Measurements from ENCODE around the gene PBLD. TPM values are rescaled to one million over a fixed set of nuclear protein-coding genes. Genes with fewer than 3 reads are reported as not detected.

The PBLD gene
- total RNA-seq, 2 donors from 2014 or later: 2.7 to 4.5 TPM

DNA sequence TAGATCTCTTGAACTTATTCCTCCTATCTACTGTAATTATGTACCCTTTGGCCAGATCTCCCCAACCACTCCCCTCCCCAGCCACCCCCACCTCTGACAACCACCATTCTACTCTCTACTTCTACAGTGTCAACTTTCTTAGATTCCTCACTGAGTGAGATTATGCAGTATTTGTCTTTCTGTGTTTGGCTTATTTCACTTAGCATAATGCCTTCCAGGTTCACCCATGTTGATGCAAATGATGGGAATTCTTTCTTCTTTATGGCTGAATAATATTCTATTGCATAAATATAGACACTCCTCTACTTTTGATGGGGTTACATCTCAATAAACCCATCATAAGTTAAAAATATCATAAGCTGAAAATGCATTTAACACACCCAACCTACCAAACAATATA, 22.2 kb downstream of the PBLD start:
- no peak overlapping the region for H3K4me3 ChIP-seq
- no peaks in the 10 kb centered on the region for H3K4me1 ChIP-seq
- H3K9me3 ChIP-seq: peaks cover 0 to under 1% of the 10 kb centered on the region in 2 donors
- no peak for DNase-seq (ENCODE audit: low spot score)
- no peaks in the 10 kb centered on the region for H3K27me3 ChIP-seq
- TF ChIP-seq, protein P1, sequence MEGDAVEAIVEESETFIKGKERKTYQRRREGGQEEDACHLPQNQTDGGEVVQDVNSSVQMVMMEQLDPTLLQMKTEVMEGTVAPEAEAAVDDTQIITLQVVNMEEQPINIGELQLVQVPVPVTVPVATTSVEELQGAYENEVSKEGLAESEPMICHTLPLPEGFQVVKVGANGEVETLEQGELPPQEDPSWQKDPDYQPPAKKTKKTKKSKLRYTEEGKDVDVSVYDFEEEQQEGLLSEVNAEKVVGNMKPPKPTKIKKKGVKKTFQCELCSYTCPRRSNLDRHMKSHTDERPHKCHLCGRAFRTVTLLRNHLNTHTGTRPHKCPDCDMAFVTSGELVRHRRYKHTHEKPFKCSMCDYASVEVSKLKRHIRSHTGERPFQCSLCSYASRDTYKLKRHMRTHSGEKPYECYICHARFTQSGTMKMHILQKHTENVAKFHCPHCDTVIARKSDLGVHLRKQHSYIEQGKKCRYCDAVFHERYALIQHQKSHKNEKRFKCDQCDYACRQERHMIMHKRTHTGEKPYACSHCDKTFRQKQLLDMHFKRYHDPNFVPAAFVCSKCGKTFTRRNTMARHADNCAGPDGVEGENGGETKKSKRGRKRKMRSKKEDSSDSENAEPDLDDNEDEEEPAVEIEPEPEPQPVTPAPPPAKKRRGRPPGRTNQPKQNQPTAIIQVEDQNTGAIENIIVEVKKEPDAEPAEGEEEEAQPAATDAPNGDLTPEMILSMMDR (IDR thresholded peaks at IDR 0.05): no peak
- H3K27ac ChIP-seq: no peak overlapping the region
- H3K36me3 ChIP-seq: no peaks in the 10 kb centered on the region

DNA sequence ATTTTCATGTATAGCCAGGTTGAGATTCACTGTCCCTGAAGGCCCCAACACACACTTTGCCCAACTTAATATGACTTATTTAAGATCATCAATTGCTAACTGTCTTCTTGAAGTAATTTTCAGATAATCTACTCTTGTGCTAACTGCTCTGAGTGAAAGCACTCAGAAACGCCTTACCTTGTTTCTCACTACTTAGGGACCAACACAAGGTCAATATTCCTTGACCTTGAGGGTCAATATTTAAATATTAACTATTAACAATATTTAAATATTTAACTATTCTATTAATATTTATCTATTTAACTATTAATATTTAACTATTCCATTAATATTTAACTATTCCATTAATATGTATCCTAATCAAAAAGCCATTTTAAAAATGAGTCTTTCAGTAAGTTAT, 26.9 kb downstream of the PBLD start:
- DNase-seq (ENCODE audit: low spot score): no peak
- Histone ChIP-seq H3K27ac (no peak overlapping the region), H3K4me1 (no peaks in the 10 kb centered on the region), H3K27me3 (no peaks in the 10 kb centered on the region), H3K36me3 (no peaks in the 10 kb centered on the region), H3K9me3 (no peaks in the 10 kb centered on the region), H3K4me3 (no peak overlapping the region)
- TF ChIP-seq, protein P1 (IDR thresholded peaks at IDR 0.05): no peak

DNA sequence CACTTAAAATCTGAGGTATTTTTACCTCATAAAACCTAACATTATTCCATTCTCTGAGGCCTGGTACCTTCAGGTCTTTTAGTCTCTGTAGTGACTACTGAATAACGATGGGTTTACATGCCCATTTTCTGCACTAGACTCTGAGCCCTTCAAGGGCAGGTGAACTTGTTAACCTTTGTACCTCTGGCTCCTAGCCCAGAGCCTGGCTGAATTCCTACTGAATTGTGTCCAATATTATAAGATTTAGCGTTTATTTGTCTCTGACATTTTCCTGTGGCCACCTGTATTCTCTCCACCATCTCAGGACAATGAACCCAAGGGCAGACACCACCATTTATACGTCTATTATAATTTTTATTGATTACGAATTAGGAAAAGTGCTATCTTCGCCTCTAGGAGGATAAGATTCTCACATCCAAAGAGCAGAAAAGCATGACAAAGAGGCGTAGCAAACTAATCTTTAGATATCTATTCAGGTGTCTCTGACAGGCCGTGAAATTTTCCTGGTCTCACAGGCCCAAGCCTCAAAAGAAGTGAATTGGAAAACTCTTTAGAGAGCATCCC, 28.8 kb downstream of the PBLD start:
- Histone ChIP-seq H3K27ac (no peak overlapping the region), H3K36me3 (no peaks in the 10 kb centered on the region), H3K27me3 (no peaks in the 10 kb centered on the region), H3K4me3 (no peak overlapping the region), H3K9me3 (no peaks in the 10 kb centered on the region), H3K4me1 (no peaks in the 10 kb centered on the region)
- TF ChIP-seq, protein P1 (IDR thresholded peaks at IDR 0.05): no peak
- DNase-seq (ENCODE audit: low spot score): no peak

DNA sequence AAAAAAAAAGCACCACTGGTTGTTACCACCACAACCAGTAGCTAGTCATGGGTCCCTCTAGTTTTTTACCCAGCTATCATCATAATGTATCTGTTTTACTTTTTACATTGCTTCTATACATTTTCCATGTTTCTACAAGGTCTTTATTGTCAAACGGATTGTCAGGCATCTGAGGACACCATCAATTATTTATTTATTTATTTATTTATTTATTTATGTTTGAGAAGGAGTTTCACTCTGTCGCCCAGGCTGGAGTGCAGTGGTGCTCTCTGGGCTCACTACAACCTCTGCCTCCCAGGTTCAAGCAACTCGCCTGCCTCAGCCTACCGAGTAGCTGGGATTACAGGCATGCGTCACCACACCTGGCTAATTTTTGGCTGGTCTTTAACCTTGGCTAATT, 29.9 kb downstream of the PBLD start:
- Histone ChIP-seq H3K36me3 (no peaks in the 10 kb centered on the region), H3K27me3 (no peaks in the 10 kb centered on the region), H3K9me3 (no peaks in the 10 kb centered on the region), H3K4me3 (no peak overlapping the region), H3K27ac (no peak overlapping the region), H3K4me1 (no peaks in the 10 kb centered on the region)
- DNase-seq (ENCODE audit: low spot score): no peak
- TF ChIP-seq, protein P1 (IDR thresholded peaks at IDR 0.05): no peak

DNA sequence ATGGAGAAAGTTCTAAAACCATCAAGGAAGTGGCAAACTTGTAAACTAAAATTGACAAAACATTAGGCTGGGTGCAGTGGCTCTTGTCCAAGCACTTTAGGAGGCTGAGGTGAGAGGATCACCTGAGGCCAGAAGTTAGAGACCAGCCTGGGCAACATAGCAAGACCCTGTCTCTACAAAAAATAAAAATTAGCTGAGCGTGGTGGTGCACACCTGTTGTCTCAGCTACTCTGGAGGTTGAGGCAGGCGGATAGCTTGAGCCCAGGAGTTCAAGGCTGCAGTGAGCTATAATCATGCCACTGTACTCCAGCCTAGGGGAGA, 30.3 kb downstream of the PBLD start:
- DNase-seq (ENCODE audit: low spot score): no peak
- no peaks in the 10 kb centered on the region for H3K4me1 ChIP-seq
- H3K9me3 ChIP-seq: no peaks in the 10 kb centered on the region
- TF ChIP-seq, protein P1 (IDR thresholded peaks at IDR 0.05): peak in 1 of 2 donors; percentile 3
- no peak overlapping the region for H3K27ac ChIP-seq
- no peaks in the 10 kb centered on the region for H3K36me3 ChIP-seq
- no peak overlapping the region for H3K4me3 ChIP-seq
- H3K27me3 ChIP-seq: no peaks in the 10 kb centered on the region

DNA sequence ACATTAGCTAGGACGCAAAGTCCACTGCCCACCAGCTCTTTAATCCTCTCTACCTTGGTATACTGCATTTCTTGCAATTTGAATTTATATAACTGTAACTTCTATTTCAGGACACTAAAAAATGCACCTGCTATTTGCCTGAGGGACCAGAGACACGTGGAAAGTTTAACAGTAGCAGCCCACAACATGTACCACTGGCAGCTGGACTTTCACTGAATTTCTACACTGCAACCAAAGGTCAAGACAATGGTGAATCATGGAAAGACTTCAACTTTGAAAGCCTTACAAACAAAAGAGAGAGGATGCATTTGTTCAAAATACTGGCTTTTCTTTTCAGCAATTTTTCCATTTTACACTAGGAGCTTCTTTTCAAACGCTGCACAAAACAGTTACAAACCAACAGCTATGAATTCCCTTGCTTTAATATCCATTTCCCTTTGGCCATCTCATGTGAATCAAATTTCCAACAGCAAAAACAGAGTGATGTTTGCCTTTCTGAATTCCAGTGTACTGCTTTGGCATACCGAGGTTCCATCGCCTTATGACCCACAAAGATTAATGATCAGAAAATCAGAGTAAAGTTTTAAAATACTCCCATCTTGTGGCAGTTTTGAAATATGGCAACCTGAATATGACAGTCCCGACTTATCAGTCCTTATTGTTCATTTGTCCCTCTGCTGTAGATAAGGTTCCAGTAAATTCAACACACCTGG, 30.8 kb downstream of the PBLD start:
- Histone ChIP-seq H3K4me1 (no peaks in the 10 kb centered on the region), H3K4me3 (no peak overlapping the region), H3K9me3 (no peaks in the 10 kb centered on the region), H3K27ac (no peak overlapping the region), H3K27me3 (no peaks in the 10 kb centered on the region), H3K36me3 (no peaks in the 10 kb centered on the region)
- TF ChIP-seq, protein P1 (IDR thresholded peaks at IDR 0.05): peak; percentile 41 to 67
- DNase-seq (ENCODE audit: low spot score): no peak

Data from right atrium auricular region (tissue), 2 donors.